ENCODE results near the gene VILL. TPM values are rescaled to one million over a fixed set of nuclear protein-coding genes. Genes with fewer than 3 reads are reported as not detected.
"Not testable (repeated sequence)": the region's sequence is repeated elsewhere in the genome, so short reads cannot be mapped to it uniquely, and the experiment has no call there.

The VILL gene
- total RNA-seq, 1 donor = 4.3 TPM

DNA sequence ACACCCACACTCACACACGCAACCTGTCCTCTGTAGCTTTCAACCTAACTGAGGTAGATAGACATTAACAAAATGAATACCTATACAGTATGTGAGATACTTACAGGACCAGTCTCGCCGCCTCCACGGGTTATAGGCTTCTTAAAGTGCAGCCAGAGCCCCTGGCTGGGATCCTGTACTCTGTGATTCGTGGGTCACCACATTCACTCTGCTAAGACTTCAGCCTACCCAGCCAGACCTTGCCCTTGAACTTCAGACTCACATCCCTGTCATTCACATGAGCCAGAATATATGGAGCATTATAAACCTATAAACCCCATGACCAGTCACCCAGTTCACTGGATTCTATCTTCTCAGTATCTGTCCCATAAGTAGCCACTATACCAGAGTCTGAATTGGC, 49.8 kb downstream of the VILL start:
- TF ChIP-seq, protein P1, sequence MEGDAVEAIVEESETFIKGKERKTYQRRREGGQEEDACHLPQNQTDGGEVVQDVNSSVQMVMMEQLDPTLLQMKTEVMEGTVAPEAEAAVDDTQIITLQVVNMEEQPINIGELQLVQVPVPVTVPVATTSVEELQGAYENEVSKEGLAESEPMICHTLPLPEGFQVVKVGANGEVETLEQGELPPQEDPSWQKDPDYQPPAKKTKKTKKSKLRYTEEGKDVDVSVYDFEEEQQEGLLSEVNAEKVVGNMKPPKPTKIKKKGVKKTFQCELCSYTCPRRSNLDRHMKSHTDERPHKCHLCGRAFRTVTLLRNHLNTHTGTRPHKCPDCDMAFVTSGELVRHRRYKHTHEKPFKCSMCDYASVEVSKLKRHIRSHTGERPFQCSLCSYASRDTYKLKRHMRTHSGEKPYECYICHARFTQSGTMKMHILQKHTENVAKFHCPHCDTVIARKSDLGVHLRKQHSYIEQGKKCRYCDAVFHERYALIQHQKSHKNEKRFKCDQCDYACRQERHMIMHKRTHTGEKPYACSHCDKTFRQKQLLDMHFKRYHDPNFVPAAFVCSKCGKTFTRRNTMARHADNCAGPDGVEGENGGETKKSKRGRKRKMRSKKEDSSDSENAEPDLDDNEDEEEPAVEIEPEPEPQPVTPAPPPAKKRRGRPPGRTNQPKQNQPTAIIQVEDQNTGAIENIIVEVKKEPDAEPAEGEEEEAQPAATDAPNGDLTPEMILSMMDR (IDR thresholded peaks at IDR 0.05; ENCODE audit: insufficient read depth, low read depth, low read length) = no peak
- DNase-seq (ENCODE audit: low read depth) = no peak
- no peak overlapping the region for H3K4me3 ChIP-seq (ENCODE audit: low read depth, low read length)

DNA sequence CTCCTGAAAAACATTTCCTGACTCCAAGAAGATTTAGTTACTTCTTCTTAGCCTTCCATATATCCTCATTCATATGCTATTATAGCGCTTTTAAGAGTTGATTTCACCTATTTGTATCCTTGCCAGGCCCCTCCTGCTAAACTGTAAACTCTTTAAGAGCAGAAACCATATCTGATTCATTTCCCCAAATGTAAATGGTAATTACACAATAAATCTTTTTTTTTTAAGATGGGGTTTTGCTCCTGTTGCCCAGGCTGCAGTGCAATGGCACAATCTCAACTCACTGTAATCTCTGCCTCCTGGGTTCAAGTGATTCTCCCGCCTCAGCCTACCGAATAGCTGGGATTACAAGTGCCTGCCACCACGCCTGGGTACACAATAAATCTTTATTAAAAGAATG, 52.9 kb downstream of the VILL start:
- no peak for DNase-seq (ENCODE audit: low read depth)
- no peak overlapping the region for H3K4me3 ChIP-seq (ENCODE audit: low read depth, low read length)
- TF ChIP-seq, protein P1 (IDR thresholded peaks at IDR 0.05; ENCODE audit: insufficient read depth, low read depth, low read length) = no peak

DNA sequence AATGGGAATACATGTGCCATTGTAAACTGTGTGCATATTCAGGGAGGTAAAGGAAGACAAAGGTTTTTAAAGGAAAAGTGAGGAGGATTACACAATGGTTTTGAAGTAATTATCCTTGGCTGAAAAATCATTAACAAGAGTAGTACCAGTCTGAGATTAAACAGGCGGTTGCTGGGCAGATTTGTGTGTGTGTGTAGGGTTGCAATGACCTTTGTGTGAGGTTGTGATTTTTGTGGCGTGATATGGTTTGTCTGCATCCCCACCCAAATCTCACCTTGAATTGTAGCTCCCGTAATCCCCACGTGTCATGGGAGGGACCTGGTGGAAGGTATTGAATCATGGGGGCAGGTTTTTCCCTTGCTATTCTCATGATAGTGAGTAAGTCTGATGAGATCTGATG, 55.4 kb downstream of the VILL start:
- no peak overlapping the region for H3K4me3 ChIP-seq (ENCODE audit: low read depth, low read length)
- no peak for DNase-seq (ENCODE audit: low read depth)
- TF ChIP-seq, protein P1 (IDR thresholded peaks at IDR 0.05; ENCODE audit: insufficient read depth, low read depth, low read length) = no peak

DNA sequence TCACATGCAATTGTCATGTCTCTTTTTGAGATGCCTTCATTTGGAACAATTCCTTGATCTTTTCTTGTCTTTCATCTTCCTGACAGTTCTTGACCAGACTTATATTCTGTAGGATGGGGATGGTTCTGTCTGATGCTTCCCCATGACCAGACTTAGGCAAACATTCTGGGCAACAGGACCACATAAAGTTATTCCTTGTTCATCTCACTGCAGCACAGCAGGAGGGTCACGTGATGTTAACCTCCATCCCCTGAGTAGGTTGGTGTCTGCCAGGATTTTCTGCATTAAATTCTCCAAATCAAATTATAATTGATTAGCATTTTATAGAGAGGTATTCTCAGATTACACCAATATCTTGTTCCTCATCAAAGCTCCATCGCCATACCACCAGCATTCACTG, 56.2 kb downstream of the VILL start:
- TF ChIP-seq, protein P1 (IDR thresholded peaks at IDR 0.05; ENCODE audit: insufficient read depth, low read depth, low read length) = no peak
- DNase-seq (ENCODE audit: low read depth) = no peak
- no peak overlapping the region for H3K4me3 ChIP-seq (ENCODE audit: low read depth, low read length)

DNA sequence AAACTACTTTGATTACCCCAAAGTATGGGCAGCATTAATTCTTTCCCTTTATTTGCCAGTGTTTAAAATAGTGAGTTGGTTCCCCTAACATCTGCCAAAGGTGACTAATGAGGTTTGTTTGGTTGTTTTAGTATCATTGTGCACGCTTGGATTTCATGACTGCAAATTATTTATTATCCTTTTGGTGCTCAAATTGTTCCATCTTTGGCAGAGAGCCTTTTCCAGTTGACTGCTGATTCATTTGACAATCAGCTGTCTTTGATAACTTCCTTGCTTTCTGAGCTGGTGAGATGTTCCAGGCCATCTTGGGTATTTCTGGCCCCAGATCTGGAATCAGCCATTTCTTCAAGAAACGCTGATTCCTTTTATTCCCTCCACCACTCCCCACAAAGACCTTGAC, 57.3 kb downstream of the VILL start:
- H3K4me3 ChIP-seq (ENCODE audit: low read depth, low read length) = no peak overlapping the region
- TF ChIP-seq, protein P1 (IDR thresholded peaks at IDR 0.05; ENCODE audit: insufficient read depth, low read depth, low read length) = no peak
- DNase-seq (ENCODE audit: low read depth) = no peak

DNA sequence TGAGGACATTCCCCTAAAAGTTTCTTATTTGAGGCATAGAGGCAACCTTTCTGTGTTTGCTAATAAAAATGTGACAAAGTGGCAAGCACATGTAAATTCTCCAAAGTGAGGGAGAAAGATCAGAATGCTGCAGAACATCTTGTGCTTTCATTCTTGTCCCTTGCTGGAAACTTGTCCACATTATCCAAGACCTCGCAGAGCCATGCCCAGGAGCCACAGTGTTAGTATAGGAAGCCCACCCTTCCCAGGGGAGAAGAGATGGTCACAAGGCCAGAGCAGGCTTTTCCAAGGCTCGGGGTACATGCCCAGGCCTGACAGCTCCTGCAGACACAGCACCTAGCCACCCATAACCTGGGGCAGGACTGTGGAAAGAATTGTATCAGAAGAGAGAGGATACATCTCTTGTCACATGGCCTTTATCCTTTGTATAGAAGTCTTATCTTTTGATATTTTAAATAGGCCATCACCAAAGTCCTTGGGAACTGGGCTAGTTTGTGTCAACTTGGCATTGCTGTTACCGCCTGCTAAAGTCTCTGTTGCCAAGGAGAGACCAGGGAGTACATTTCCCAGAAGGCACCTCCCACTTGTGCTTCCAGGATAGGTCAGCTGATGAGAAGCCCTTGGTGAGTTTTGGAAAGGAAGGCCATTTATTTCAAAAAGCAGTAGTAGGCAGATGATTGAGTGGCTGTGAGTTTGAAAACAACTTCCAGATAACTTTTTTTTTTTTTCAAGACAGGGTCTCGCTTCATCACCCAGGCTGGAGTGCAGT, 59.0 kb downstream of the VILL start:
- DNase-seq (ENCODE audit: low read depth) = no peak
- no peak overlapping the region for H3K4me3 ChIP-seq (ENCODE audit: low read depth, low read length)
- TF ChIP-seq, protein P1 (IDR thresholded peaks at IDR 0.05; ENCODE audit: insufficient read depth, low read depth, low read length) = no peak

DNA sequence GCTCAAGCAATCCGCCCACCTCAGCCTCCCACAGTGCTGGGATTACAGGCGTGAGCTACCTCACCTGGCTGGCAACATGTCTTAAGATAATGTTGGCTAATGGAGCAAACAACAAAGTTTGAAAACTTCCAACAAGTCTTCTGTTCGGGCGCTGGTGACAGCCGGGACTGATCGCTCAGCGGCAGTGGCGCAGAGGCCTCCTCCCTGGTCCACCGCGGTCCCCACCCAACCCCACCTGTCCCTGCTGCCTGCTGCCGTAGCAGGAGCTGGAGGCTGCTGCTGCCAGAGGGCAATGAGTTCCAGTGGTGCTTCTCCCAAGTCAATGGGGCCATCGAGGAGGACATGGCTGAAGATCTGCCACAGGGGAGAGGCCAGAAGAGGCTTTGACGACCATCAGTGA, 60.5 kb downstream of the VILL start:
- no peak overlapping the region for H3K4me3 ChIP-seq (ENCODE audit: low read depth, low read length)
- DNase-seq (ENCODE audit: low read depth) = no peak
- TF ChIP-seq, protein P1 (IDR thresholded peaks at IDR 0.05; ENCODE audit: insufficient read depth, low read depth, low read length) = no peak

DNA sequence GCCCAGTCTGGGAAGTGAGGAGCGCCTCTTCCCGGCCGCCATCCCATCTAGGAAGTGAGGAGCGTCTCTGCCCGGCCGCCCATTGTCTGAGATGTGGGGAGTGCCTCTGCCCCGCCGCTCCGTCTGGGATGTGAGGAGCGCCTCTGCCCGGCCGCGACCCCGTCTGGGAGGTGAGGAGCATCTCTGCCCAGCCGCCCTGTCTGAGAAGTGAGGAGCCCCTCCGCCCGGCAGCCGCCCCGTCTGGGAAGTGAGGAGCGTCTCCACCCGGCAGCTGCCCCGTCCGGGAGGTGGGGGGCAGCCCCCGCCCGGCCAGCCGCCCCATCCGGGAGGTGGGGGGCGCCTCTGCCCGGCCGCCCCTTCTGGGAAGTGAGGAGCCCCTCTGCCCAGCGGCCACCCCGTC, 62.7 kb downstream of the VILL start:
- H3K4me3 ChIP-seq (ENCODE audit: low read depth, low read length); DNase-seq (ENCODE audit: low read depth): not testable (repeated sequence)

DNA sequence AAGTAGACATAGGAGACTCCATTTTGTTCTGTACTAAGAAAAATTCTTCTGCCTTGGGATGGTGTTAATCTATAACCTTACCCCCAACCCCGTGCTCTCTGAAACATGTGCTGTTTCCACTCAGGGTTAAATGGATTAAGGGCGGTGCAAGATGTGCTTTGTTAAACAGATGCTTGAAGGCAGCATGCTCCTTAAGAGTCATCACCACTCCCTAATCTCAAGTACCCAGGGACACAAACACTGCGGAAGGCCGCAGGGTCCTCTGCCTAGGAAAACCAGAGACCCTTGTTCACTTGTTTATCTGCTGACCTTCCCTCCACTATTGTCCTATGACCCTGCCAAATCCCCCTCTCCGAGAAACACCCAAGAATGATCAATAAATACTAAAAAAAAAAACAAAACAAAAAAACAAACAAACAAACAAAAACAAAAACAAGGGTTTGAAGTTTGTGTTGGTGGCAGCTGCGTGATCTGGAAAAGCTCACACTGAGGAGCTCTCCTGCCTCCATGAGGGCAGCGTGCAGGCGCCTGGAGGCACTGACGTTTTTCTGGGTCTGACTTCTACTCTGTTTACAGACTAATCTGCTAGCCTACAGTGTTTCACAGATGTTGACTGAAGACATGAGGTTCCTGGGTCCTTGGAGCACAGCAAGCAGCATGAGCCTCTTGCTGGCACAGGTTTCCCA, 63.4 kb downstream of the VILL start:
- peak; percentile 14 for DNase-seq (ENCODE audit: low read depth)
- not testable (repeated sequence) for H3K4me3 ChIP-seq (ENCODE audit: low read depth, low read length)
